HCT116 (cell line): ENCODE results near the gene COPG2. TPM values are rescaled to one million over a fixed set of nuclear protein-coding genes. Genes with fewer than 3 reads are reported as not detected.

ENCODE experiments used
- ATAC-seq: fragments of 200-7000 bp; cut with Tn5 transposase; 2 replicates; pipeline ENCODE4 v1.9.1; 2020; ENCODE audit warnings: mild to moderate bottlenecking, moderate library complexity
- BruUV-seq: library from RNA; stranded (reverse); fragments of 400-500 nt; replicated peaks from 2 replicates; lab custom pipeline; 2021; lab: Mats Ljungman, UMichigan
- CTCF ChIA-PET: fragments of 300-600 bp; sonication (Branson Sonifier 250); formaldehyde crosslinking; loops from one replicate; lab custom pipeline; 2021; ENCODE audit warnings: antibody characterized with exemption; lab: Charles Lee
- POLR2A ChIA-PET: fragments of 300-600, 350-600 bp; sonication (Branson Sonifier 250); formaldehyde crosslinking; loops from one replicate; lab custom pipeline; 2021; ENCODE audit warnings: antibody characterized with exemption; lab: Charles Lee
- RAD21 ChIA-PET, 2 experiments: fragments of 300-600 bp; sonication (Branson Sonifier 250); formaldehyde crosslinking; loops; one replicate each; lab custom pipeline; 2023; ENCODE audit warnings: low total read pairs in 2 of 2; ENCODE audit not compliant: uncharacterized antibody in 2 of 2, unreplicated experiment in 2 of 2, low non-redundant PET in 1 of 2; lab: Charles Lee
- DNase-seq: peaks from one replicate; pipeline ENCODE4 v3.0.0-alpha.2; 2010; ENCODE audit warnings: low read depth, low spot score
- H2AFZ ChIP-seq: fragments of 200-600 bp; shearing (Covaris generic), sonication (generic); 2 replicates; pipeline ENCODE4 v1.6.1; 2017; ENCODE audit warnings: low read depth, mixed run types, mixed read lengths, antibody characterized with exemption, low read length; ENCODE audit not compliant: poor library complexity, severe bottlenecking
- H3K27ac ChIP-seq: 2 replicates; pipeline ENCODE4 v1.5.1; 2012; ENCODE audit warnings: low read depth, low read length
- H3K27me3 ChIP-seq: fragments of 200-600 bp; sonication (generic); 2 replicates; pipeline ENCODE4 v1.6.1; 2016; ENCODE audit warnings: mixed run types, low read length, mixed read lengths; ENCODE audit not compliant: insufficient read depth
- H3K36me3 ChIP-seq, 2 experiments: fragments of 200-500 bp in 1 of 2; fragments of 200-600 bp in 1 of 2; sonication (Bioruptor generic) in 1 of 2; sonication (generic) in 1 of 2; 2 replicates each; pipeline versions ENCODE4 v1.5.1 to v1.6.1; 2014 to 2016; ENCODE audit warnings: low read length in 2 of 2, inconsistent platforms in 1 of 2, mixed read lengths in 1 of 2, mixed run types in 1 of 2; ENCODE audit not compliant: insufficient read depth in 2 of 2, control insufficient read depth in 1 of 2
- H3K4me1 ChIP-seq, 2 experiments: fragments of 200-600 bp in 1 of 2; sonication (generic) in 1 of 2; 2 replicates each; pipeline versions ENCODE4 v1.5.1 to v1.6.1; 2012 to 2017; ENCODE audit warnings: low read length in 2 of 2, inconsistent platforms in 1 of 2, mild to moderate bottlenecking in 1 of 2, mixed read lengths in 1 of 2, mixed run types in 1 of 2, moderate library complexity in 1 of 2; ENCODE audit not compliant: insufficient read depth in 2 of 2, control insufficient read depth in 1 of 2
- H3K4me2 ChIP-seq: fragments of 200-600 bp; sonication (generic); 2 replicates; pipeline ENCODE4 v1.6.1; 2017; ENCODE audit warnings: mixed run types, low read length, mixed read lengths
- H3K4me3 ChIP-seq, 2 experiments: fragments of 200-600 bp in 1 of 2; sonication (generic) in 1 of 2; replicated peaks in 1 of 2; 2 replicates each; pipeline ENCODE4 v1.5.1; 2011 to 2016; ENCODE audit warnings: low read length in 2 of 2, control low read depth in 1 of 2, low read depth in 1 of 2, mild to moderate bottlenecking in 1 of 2, mixed read lengths in 1 of 2, mixed run types in 1 of 2
- H3K79me2 ChIP-seq: fragments of 200-600 bp; sonication (generic); 2 replicates; pipeline ENCODE4 v1.6.1; 2017; ENCODE audit warnings: mild to moderate bottlenecking, mixed run types, low read length, moderate library complexity, mixed read lengths; ENCODE audit not compliant: insufficient read depth
- H3K9ac ChIP-seq: fragments of 200-600 bp; sonication (generic); 2 replicates; pipeline ENCODE4 v1.6.1; 2016; ENCODE audit warnings: low read length, mixed read lengths
- H3K9me2 ChIP-seq: fragments of 200-600 bp; sonication (generic), shearing (Covaris generic); 2 replicates; pipeline ENCODE4 v1.6.1; 2017; ENCODE audit warnings: mixed run types, mild to moderate bottlenecking, moderate library complexity; ENCODE audit not compliant: insufficient read depth
- H3K9me3 ChIP-seq, 2 experiments: fragments of 200-500 bp in 1 of 2; fragments of 200-600 bp in 1 of 2; sonication (Bioruptor generic) in 1 of 2; sonication (generic) in 1 of 2; 2 replicates each; pipeline ENCODE4 v1.6.1; 2014 to 2017; ENCODE audit warnings: low read length in 2 of 2, mixed read lengths in 2 of 2, inconsistent platforms in 1 of 2, low read depth in 1 of 2, mild to moderate bottlenecking in 1 of 2, mixed run types in 1 of 2, moderate library complexity in 1 of 2; ENCODE audit not compliant: control insufficient read depth in 1 of 2, insufficient read depth in 1 of 2
- H4K20me1 ChIP-seq: fragments of 200-600 bp; sonication (generic), shearing (Covaris generic); 2 replicates; pipeline ENCODE4 v1.6.1; 2017; ENCODE audit warnings: mixed run types, mild to moderate bottlenecking, moderate library complexity; ENCODE audit not compliant: insufficient read depth
- CBX3 ChIP-seq: IDR thresholded peaks from 2 replicates; pipeline ENCODE4 v1.6.1; 2012; ENCODE audit warnings: low read depth
- CEBPB ChIP-seq: IDR thresholded peaks from 2 replicates; pipeline ENCODE4 v1.6.1; 2012; ENCODE audit warnings: low read depth
- ELF1 ChIP-seq: IDR thresholded peaks from 2 replicates; pipeline ENCODE4 v1.6.1; 2012; ENCODE audit warnings: low read depth, borderline replicate concordance
- POLR2AphosphoS5 ChIP-seq: IDR thresholded peaks from 2 replicates; pipeline ENCODE4 v1.6.1; 2011; ENCODE audit warnings: mild to moderate bottlenecking, low read depth, low read length, moderate library complexity
- REST ChIP-seq: IDR thresholded peaks from 2 replicates; pipeline ENCODE4 v1.6.1; 2012; ENCODE audit warnings: low read depth
- TCF7L2 ChIP-seq: IDR thresholded peaks from 2 replicates; pipeline ENCODE4 v1.7.0; 2011; ENCODE audit warnings: borderline replicate concordance, inconsistent platforms; ENCODE audit not compliant: insufficient read depth, insufficient read length; ENCODE audit errors: extremely low read depth
- ZFX ChIP-seq: fragments of 450-650 bp; IDR thresholded peaks from 2 replicates; pipeline ENCODE4 v1.6.1; 2017
- intact Hi-C: fragments of 100-400 bp; cut with micrococcal nuclease; formaldehyde crosslinking; loops from 2 replicates; pipeline ENCODE4 v1.10.0; 2022
- total RNA-seq: library from RNA; stranded (reverse); gene quantifications from one replicate; pipeline ENCODE4 v1.2.1, GENCODE V29; 2021; ENCODE audit not compliant: unreplicated experiment

Gene COPG2
- total RNA-seq, 1 experiment from 2014 or later, result 31.0 TPM

- no peaks in the 10 kb centered on the region for H3K9me2 ChIP-seq
- TF ChIP-seq REST (no peak), ELF1 (no peak), TCF7L2 (no peak), CBX3 (no peak), POLR2AphosphoS5 (no peak), ZFX (no peak), CEBPB (no peak)
- POLR2A ChIA-PET, result no interaction called here
- H3K79me2 ChIP-seq, result no peaks in the 10 kb centered on the region
- no peak for DNase-seq
- H4K20me1 ChIP-seq, result no peaks in the 10 kb centered on the region
- CTCF ChIA-PET, result no interaction called here
- H3K36me3 ChIP-seq, result no peaks in the 10 kb centered on the region
- H3K4me2 ChIP-seq, result no peak overlapping the region
- H3K4me3 ChIP-seq, result no peak overlapping the region
- no peak for ATAC-seq
- no peak overlapping the region for H3K27ac ChIP-seq
- intact Hi-C loops, result no loop called here
- RAD21 ChIA-PET, result no interaction called here
- no peaks in the 10 kb centered on the region for H3K4me1 ChIP-seq
- BruUV-seq, result no TSS peak
- no peaks in the 10 kb centered on the region for H3K27me3 ChIP-seq
- H2AFZ ChIP-seq, result no peak overlapping the region
- no peaks in the 10 kb centered on the region for H3K9me3 ChIP-seq
- H3K9ac ChIP-seq, result no peak overlapping the region
These were observed 147.1 kb downstream of the COPG2 start for GRCh38 chr7:130521258-130521951.
